Measurements from ENCODE around the gene SLC6A7.

GRCh38 chr5:150175536-150175935 is 14.3 kb upstream of the SLC6A7 start:
- TF ChIP-seq, protein P1, sequence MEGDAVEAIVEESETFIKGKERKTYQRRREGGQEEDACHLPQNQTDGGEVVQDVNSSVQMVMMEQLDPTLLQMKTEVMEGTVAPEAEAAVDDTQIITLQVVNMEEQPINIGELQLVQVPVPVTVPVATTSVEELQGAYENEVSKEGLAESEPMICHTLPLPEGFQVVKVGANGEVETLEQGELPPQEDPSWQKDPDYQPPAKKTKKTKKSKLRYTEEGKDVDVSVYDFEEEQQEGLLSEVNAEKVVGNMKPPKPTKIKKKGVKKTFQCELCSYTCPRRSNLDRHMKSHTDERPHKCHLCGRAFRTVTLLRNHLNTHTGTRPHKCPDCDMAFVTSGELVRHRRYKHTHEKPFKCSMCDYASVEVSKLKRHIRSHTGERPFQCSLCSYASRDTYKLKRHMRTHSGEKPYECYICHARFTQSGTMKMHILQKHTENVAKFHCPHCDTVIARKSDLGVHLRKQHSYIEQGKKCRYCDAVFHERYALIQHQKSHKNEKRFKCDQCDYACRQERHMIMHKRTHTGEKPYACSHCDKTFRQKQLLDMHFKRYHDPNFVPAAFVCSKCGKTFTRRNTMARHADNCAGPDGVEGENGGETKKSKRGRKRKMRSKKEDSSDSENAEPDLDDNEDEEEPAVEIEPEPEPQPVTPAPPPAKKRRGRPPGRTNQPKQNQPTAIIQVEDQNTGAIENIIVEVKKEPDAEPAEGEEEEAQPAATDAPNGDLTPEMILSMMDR (IDR thresholded peaks at IDR 0.05): peak; percentile 63
- no peak for TF ChIP-seq ZFX (IDR thresholded peaks at IDR 0.05; ENCODE audit: borderline replicate concordance)

All from 22Rv1 (cell line).